ENCODE measurements around the gene PLA2G4E.

DNA sequence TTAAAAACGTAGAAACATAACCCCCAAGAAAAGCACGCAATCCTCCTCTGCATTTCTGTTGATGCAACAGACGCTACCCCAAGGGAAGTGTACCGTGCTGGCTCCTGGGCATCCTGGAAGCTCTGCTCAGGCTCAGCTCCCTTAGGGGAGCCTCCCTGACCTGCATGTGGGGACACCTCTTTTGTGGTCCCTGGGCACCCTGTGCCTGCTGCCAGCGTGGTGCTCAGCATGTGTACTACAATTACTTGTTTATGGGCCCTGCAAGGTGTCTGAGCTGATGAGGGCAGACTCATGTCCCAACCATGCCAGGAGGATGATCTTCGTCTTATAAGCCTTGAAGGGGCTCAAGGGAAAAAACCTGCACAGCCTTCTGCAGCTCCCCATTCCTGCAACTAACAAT is 66.8 kb downstream of the PLA2G4E start:
- TF ChIP-seq POLR2A (IDR thresholded peaks at IDR 0.05) (no peak), EP300 (IDR thresholded peaks at IDR 0.05) (no peak)
- TF ChIP-seq, protein P1, sequence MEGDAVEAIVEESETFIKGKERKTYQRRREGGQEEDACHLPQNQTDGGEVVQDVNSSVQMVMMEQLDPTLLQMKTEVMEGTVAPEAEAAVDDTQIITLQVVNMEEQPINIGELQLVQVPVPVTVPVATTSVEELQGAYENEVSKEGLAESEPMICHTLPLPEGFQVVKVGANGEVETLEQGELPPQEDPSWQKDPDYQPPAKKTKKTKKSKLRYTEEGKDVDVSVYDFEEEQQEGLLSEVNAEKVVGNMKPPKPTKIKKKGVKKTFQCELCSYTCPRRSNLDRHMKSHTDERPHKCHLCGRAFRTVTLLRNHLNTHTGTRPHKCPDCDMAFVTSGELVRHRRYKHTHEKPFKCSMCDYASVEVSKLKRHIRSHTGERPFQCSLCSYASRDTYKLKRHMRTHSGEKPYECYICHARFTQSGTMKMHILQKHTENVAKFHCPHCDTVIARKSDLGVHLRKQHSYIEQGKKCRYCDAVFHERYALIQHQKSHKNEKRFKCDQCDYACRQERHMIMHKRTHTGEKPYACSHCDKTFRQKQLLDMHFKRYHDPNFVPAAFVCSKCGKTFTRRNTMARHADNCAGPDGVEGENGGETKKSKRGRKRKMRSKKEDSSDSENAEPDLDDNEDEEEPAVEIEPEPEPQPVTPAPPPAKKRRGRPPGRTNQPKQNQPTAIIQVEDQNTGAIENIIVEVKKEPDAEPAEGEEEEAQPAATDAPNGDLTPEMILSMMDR (IDR thresholded peaks at IDR 0.05) = no peak
